IPS-NIHi7 (cell line): ENCODE results near the gene MEMO1.
"Not testable (repeated sequence)": the region's sequence is repeated elsewhere in the genome, so short reads cannot be mapped to it uniquely, and the experiment has no call there.

ENCODE experiments used
- DNase-seq: peaks from one replicate; pipeline ENCODE4 v3.0.0; 2012; ENCODE audit warnings: mixed read lengths; ENCODE audit errors: extremely low spot score

MEMO1 gene

GRCh38 chr2:31907491-31907890 lies 103.3 kb downstream of the MEMO1 start:
- not testable (repeated sequence) for DNase-seq

GRCh38 chr2:31903109-31903780 lies 107.6 kb downstream of the MEMO1 start:
- DNase-seq: no peak

- no peak for DNase-seq
These were observed 108.9 kb downstream of the MEMO1 start for GRCh38 chr2:31901900-31902299.

DNA sequence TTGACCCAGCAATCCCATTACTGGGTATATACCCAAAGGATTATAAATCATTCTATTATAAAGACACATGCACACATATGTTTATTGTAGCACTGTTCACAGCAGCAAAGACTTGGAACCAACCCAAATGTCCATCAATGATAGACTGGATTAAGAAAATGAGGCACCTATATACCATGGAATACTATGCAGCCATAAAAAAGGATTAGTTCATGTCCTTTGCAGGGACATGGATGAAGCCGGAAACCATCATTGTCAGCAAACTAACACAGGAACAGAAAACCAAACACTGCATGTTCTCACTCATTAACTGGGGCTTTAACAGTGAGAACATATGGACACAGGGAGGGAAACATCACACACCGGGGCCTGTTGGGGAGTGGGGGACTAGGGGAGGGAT lies 110.7 kb downstream of the MEMO1 start:
- not testable (repeated sequence) for DNase-seq

- DNase-seq: not testable (repeated sequence)
These were observed 112.5 kb downstream of the MEMO1 start for GRCh38 chr2:31898346-31898745.

DNA sequence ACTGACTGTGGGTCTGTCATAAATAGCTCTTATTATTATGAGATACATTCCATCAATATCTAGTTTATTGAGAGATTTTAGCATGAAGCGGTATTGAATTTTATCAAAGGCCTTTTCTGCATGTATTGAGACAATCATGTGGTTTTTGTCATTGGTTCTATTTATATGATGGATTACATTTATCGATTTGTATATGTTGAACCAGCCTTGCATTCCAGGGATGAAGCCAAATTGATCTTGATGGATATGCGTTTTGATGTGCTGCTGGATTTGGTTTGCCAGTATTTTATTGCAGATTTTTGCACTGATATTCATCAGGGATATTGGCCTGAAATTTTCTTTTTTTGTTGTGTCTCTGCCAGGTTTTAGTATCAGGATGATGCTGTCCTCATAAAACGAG lies 113.5 kb downstream of the MEMO1 start:
- not testable (repeated sequence) for DNase-seq

- DNase-seq: no peak
These were observed 114.5 kb downstream of the MEMO1 start for GRCh38 chr2:31896293-31896692.

DNA sequence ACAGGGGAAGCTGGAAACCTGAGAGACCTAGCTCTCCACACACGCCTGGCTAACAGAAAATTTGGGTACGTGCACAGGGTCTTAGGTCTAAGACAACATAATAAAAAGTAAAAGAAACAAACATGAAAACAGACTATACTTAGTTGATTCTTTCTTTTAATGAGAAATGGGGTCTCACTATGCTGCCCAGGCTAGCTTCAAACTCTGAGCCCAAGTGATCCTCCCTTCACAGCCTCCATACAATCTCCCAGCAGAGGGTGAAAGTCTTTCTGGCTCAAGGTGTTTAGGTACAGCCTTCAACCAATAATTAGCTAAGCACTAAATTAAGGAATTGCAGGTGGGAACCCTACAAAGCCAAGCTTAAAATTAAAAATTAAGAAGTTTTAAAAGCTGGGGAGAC lies 116.2 kb downstream of the MEMO1 start:
- no peak for DNase-seq

DNA sequence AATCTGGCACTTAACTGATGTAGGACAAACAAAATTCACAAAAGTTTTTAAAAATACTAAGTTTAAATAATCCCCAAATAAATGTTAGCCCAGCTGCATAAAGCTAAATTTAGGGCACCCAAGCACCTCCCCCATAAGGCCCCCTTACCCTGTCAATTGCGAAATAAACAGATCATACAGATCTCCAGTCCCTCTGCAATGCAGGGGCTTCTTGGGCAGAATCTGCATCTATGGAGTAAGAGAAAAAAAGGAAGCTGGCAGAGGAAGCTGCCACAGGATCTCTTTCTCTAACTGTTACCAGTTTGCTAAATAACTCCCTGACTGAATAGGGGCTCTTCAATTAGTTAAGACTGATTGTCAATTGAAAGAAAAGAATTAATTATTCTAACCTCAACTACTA lies 117.7 kb downstream of the MEMO1 start:
- DNase-seq: no peak

- no peak for DNase-seq
These were observed 121.8 kb downstream of the MEMO1 start for GRCh38 chr2:31889044-31889443.

- DNase-seq: no peak
These were observed 122.3 kb downstream of the MEMO1 start for GRCh38 chr2:31888550-31888949.

DNA sequence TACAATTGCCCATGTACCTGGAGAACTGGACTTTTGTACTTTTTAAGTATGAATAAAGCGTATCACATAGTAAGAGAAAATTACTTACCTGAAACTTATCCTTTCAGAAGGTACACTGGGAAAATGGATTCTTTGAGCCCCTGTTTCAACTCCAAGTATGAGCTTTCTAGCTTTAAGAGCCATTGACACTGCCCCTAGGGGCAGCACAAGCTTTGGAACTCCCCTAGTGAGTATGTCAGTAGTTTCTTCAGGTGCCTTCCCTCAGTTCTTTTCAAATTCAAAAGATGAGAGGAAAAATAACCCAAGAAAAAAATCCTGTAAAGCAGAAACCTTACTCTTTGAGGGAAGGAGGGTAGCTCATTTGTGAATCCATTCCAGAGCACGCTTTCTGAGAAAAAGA lies 124.1 kb downstream of the MEMO1 start:
- DNase-seq: peak; percentile 44

- DNase-seq: no peak
These were observed 133.8 kb downstream of the MEMO1 start for GRCh38 chr2:31877008-31877407.

DNA sequence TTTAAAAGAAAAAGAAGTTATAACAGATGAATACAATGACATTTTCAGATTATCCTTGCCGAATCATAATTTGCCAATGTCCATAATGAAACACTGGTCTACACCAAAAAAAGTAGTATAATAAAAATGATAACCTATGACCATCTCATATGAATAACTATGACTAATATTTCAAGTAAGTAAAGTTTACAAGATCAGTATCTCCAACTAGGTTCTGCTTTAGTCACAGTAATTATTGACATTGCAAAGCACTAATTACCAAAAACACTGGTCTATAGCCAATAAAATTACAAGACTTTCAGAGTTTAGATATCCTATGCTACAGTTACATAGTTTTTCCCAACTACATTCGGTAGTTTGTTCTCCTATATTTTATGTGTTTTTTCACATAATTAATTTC lies 136.7 kb downstream of the MEMO1 start:
- no peak for DNase-seq

GRCh38 chr2:31865215-31865614 lies 145.6 kb downstream of the MEMO1 start:
- DNase-seq: no peak

GRCh38 chr2:31863867-31864266 lies 146.9 kb downstream of the MEMO1 start:
- no peak for DNase-seq

GRCh38 chr2:31863015-31863656 lies 147.7 kb downstream of the MEMO1 start:
- not testable (repeated sequence) for DNase-seq

DNA sequence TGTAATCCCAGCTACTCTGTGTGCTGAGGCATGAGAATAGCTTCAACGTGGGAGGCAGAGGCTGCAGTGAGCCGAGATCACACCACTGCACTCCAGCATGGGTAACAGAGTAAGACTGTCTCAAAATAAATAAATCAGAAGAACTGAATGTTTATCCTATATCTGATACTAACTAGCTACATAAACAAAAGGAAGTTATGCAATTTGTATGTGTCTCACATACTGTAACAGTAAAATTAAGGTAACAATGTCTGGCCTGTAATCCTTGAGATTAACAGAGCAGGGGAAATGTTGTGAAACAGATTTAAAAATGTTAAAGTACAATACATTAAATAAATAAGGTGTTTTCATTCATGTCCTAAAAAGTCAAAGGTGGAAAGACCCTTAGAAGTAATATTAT lies 150.8 kb downstream of the MEMO1 start:
- DNase-seq: no peak

DNA sequence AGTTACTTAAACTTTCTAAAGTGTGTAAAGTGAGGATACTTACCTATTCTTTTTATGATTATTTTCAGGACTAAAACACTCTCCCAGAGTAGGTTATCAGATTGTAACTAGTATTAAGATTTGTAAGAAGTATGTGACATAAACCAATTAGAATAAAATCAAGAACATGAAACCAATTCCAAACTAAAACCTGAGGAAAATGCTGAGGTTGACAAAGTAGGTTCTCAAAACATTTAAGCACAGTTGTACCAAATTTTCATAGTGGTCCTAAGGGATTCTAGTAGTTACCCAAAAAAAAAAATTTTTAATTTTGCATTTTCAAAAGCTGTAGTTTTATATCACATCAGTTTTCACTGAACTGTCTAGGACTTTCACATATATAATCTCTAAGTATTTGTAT lies 157.3 kb downstream of the MEMO1 start:
- no peak for DNase-seq

DNA sequence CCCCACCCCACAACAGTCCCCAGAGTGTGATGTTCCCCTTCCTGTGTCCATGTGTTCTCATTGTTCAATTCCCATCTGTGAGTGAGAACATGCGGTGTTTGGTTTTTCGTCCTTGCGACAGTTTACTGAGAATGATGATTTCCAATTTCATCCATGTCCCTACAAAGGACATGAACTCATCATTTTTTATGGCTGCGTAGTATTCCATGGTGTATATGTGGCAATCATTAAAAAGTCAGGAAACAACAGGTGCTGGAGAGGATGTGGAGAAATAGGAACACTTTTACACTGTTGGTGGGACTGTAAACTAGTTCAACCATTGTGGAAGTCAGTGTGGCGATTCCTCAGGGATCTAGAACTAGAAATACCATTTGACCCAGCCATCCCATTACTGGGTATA lies 168.7 kb downstream of the MEMO1 start:
- not testable (repeated sequence) for DNase-seq

DNA sequence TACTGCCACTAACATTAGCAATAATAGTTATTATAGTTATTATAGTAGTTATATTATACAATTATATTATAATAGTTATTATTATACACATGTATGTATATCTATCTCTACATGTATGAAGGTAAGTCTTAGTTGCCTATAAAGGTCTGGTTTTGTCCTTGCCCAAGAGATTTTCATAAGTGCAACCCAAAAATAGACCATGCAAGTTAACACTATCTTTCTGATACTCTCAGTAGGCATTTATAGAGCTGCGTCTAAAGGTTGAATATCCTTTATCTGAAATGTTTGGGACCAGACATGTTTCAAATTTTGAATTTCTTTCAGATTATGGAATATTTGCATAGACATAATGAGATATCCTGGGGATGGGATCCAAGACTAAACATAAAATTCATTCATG lies 175.4 kb downstream of the MEMO1 start:
- no peak for DNase-seq

- DNase-seq: no peak
These were observed 178.4 kb downstream of the MEMO1 start for GRCh38 chr2:31832363-31832762.

- no peak for DNase-seq
These were observed 179.2 kb downstream of the MEMO1 start for GRCh38 chr2:31831585-31831984.

- DNase-seq: no peak
These were observed 181.9 kb downstream of the MEMO1 start for GRCh38 chr2:31828891-31829290.
